Epidermal melanocyte (primary cell): Measurements from ENCODE around the gene UBL4A.

ENCODE experiments used
- DNase-seq: peaks from one replicate; pipeline ENCODE4 v3.0.0; 2011; ENCODE audit warnings: low spot score; ENCODE audit not compliant: insufficient read length

The UBL4A gene

DNA sequence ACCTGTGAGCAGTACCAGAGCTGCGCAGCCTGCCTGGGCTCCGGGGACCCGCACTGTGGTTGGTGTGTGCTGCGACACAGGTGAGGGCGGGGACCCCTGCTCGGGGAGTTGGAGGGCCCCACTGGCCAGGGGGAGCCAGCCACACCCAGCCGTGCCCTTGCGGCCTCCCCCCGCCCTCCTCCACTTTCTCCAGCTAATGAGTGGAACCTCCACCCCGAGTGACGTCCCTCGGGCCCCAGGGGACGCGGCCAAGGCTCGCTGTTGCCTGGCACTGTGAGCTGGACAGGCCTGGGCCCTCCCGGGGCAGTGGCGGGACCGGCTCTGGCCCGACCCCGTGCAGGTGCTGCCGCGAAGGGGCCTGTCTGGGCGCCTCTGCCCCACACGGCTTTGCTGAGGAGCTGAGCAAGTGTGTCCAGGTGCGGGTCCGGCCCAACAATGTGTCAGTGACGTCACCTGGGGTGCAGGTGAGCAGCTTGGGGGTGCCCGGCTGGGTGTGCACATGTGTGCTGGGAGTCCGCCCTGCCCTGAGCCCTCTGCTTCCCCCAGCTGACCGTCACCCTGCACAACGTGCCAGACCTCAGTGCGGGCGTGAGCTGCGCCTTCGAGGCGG, 22.7 kb downstream of the UBL4A start:
- DNase-seq, result no peak

GRCh38 chrX:154462396-154462795, 24.0 kb downstream of the UBL4A start:
- no peak for DNase-seq

DNA sequence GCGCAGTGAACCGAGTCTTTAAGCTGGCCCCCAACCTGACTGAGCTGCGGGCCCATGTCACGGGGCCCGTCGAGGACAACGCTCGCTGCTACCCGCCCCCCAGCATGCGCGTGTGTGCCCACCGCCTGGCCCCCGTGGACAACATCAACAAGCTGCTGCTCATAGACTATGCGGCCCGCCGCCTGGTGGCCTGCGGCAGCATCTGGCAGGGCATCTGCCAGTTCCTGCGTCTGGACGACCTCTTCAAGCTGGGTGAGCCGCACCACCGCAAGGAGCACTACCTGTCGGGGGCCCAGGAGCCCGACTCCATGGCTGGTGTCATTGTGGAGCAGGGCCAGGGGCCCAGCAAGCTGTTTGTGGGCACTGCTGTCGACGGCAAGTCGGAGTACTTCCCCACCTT, 26.1 kb downstream of the UBL4A start:
- DNase-seq, result no peak

- DNase-seq, result no peak
These were observed 26.6 kb downstream of the UBL4A start for GRCh38 chrX:154459832-154460231.

GRCh38 chrX:154458954-154459778, 27.2 kb downstream of the UBL4A start:
- DNase-seq, result no peak

GRCh38 chrX:154458116-154458953, 28.1 kb downstream of the UBL4A start, which contains the start of gene PLXNA3:
TSS of gene PLXNA3 (plus strand) at chrX:154458281. CDS start at chrX:154460184, 1,903 bp downstream.
- peak; percentile 46 for DNase-seq

GRCh38 chrX:154457491-154458115, 28.8 kb downstream of the UBL4A start:
- DNase-seq, result no peak

DNA sequence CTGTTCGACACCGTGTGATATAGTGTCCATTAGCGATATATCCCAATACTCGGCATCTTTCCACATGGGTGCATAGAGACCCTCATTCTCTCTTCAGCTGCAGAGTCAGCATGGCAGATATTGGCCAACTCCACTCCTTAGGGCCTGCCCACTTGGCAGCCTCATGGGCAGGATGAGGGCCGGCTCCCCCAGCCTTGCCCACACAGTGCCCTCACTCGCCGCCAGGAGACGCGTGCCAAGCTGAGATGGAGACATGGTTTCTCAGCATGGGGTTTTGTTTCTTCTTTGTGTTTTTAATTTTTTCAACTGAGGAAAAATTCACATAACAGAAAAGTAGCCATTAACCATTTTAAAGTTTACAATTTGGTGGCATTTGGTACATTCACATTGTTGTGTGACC, 33.6 kb downstream of the UBL4A start:
- no peak for DNase-seq

DNA sequence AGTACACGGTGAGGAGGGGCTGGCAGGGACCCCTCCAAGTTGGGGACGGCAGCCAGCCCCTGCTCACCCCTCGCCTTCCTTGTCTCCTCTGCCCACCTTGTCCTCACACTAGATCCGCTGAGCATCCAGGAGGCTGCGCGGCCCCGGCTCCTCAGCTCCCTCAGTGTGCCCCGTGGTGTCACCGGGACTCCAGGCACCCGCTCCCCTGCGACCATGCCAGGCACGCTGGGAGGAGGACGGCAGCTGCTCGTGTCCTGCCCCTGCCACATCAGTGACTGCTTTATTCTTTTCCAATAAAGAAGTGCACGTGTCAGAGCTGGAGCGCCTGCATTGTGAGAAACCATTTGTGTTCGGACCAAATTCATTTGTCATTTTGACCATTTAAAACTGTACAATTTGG, 36.1 kb downstream of the UBL4A start:
- DNase-seq, result no peak

GRCh38 chrX:154449618-154450017, 36.8 kb downstream of the UBL4A start:
- DNase-seq, result no peak

DNA sequence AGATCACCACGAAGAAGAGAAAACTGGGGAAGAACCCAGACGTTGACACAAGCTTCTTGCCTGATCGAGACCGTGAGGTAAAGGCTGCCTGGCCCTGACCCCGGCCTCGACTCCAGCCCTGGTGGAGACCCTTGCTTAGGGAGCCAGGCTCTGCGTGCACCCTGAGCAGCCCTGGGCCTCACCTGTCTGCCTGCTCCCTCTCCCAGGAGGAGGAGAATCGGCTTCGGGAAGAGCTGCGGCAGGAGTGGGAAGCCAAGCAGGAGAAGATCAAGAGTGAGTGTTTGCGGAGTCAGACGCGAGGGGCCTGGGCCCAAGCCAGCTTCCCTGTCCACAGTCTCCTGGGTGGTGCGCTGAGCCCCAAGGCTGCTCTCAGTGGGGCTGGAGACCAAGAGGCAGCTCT, 37.9 kb downstream of the UBL4A start:
- no peak for DNase-seq

DNA sequence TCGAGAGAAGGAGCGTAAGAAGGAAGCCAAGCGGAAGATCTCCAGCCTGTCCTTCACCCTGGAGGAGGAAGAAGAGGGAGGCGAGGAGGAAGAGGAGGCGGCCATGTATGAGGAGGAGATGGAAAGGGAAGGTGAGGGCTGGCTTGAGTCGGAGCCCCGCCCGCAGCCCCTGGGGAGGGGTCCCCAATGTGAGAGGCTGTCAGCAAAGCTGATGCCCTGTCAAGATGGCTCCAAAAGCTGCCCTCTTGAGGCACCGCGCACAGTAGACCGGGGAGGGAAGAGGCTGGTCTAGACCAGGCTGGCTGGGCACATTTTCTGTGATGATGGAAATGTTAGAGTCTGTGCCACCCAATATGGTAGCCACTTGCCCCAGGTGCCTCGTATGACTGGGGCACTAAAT, 40.0 kb downstream of the UBL4A start:
- DNase-seq, result no peak

DNA sequence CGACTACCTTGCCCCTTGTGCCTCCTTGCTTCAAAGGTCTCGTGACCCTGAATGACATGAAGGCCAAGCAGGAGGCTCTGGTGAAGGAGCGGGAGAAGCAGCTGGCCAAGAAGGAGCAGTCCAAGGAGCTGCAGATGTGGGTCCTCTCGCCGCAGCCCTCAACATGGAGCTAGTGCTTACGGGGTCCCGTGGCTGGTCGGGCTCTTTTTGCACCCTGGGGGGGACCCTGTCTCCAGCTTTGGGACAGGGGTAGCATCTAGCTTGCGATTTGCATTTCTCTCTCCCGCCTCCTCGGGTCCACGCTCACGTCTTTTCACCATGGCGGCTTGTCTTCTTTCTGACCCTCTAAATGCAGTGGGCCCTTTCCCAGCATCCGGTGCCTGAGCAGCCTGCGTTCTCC, 40.6 kb downstream of the UBL4A start:
- DNase-seq, result no peak

GRCh38 chrX:154444755-154445246, 41.6 kb downstream of the UBL4A start:
- DNase-seq, result no peak

GRCh38 chrX:154443992-154444754, 42.2 kb downstream of the UBL4A start, which contains the start of gene FAM50A:
TSS of gene FAM50A (plus strand) at chrX:154444141. CDS start at chrX:154444236, 95 bp downstream.
- DNase-seq, result peak; percentile 75

GRCh38 chrX:154443479-154443910, 42.9 kb downstream of the UBL4A start:
- DNase-seq, result no peak

- DNase-seq, result no peak
These were observed 44.3 kb downstream of the UBL4A start for GRCh38 chrX:154441984-154442707.

GRCh38 chrX:154441564-154441963, 44.9 kb downstream of the UBL4A start:
- DNase-seq, result no peak

DNA sequence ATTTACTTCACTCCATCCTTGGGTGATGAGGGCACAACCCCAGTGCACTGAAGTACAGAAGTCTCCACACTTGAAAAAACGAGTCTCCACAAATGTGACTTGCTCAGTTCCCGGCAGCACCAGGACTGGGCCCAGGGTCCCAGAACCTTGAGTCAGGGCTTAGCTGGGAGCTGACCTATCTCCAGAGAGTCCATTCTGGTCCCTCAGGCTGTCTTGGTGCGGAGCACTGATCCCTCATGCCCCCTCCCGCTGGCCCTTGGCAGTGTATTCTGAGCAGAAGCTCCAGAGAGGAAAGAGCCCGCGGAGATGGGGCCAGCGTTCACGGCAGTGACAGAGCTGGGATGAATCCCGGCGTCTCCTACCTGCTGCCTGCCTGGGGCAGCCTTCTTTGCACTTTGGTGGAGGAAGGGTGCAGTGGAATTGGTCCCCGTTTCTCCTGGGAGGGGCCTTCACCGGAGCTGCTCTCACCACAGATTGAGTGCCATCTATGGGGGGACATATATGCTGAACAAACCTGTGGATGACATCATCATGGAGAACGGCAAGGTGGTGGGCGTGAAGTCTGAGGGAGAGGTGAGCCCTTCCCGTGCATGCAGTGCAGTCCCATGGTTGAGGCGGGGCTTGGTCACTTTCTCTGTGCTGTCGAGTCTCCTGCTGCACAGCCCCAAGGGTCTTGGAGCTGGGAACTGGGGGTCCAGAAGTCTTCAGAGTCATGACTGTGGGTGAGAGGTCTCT, 45.6 kb downstream of the UBL4A start:
- DNase-seq, result no peak
